NCI-H2107 (cell line): Measurements from ENCODE around the gene PDCD1LG2.
"Not testable (repeated sequence)": the region's sequence is repeated elsewhere in the genome, so short reads cannot be mapped to it uniquely, and the experiment has no call there.

Experiments used
- DNase-seq: peaks from one replicate; lab custom pipeline; 2025; lab: John Stamatoyannopoulos, UW

PDCD1LG2 gene

GRCh38 chr9:5566054-5566618 is 55.8 kb downstream of the PDCD1LG2 start:
- DNase-seq = no peak

GRCh38 chr9:5568868-5569267 is 58.5 kb downstream of the PDCD1LG2 start:
- no peak for DNase-seq

- no peak for DNase-seq
These were observed 59.1 kb downstream of the PDCD1LG2 start for GRCh38 chr9:5569409-5569808.

GRCh38 chr9:5569891-5570290 is 59.6 kb downstream of the PDCD1LG2 start:
- DNase-seq = no peak

GRCh38 chr9:5571629-5572232 is 61.4 kb downstream of the PDCD1LG2 start:
- no peak for DNase-seq

GRCh38 chr9:5574097-5574496 is 63.8 kb downstream of the PDCD1LG2 start:
- no peak for DNase-seq

- no peak for DNase-seq
These were observed 64.7 kb downstream of the PDCD1LG2 start for GRCh38 chr9:5575000-5575399.

- DNase-seq = no peak
These were observed 66.9 kb downstream of the PDCD1LG2 start for GRCh38 chr9:5577225-5577624.

- no peak for DNase-seq
These were observed 67.8 kb downstream of the PDCD1LG2 start for GRCh38 chr9:5578018-5578697.

- DNase-seq = no peak
These were observed 68.4 kb downstream of the PDCD1LG2 start for GRCh38 chr9:5578698-5579085.

- no peak for DNase-seq
These were observed 69.5 kb downstream of the PDCD1LG2 start for GRCh38 chr9:5579881-5580280.

- no peak for DNase-seq
These were observed 70.3 kb downstream of the PDCD1LG2 start for GRCh38 chr9:5580650-5581049.

- DNase-seq = not testable (repeated sequence)
These were observed 71.4 kb downstream of the PDCD1LG2 start for GRCh38 chr9:5581706-5582105.

GRCh38 chr9:5582835-5583195 is 72.5 kb downstream of the PDCD1LG2 start:
- no peak for DNase-seq

- DNase-seq = no peak
These were observed 76.1 kb downstream of the PDCD1LG2 start for GRCh38 chr9:5586391-5586802.

- no peak for DNase-seq
These were observed 76.7 kb downstream of the PDCD1LG2 start for GRCh38 chr9:5587024-5587423.

GRCh38 chr9:5592231-5592630 is 81.9 kb downstream of the PDCD1LG2 start:
- no peak for DNase-seq

GRCh38 chr9:5592904-5593303 is 82.6 kb downstream of the PDCD1LG2 start:
- no peak for DNase-seq

GRCh38 chr9:5593904-5594303 is 83.6 kb downstream of the PDCD1LG2 start:
- DNase-seq = no peak

GRCh38 chr9:5596173-5596572 is 85.8 kb downstream of the PDCD1LG2 start:
- DNase-seq = no peak

- DNase-seq = no peak
These were observed 98.2 kb downstream of the PDCD1LG2 start for GRCh38 chr9:5608298-5609225.

- DNase-seq = no peak
These were observed 98.9 kb downstream of the PDCD1LG2 start for GRCh38 chr9:5609226-5609596.

GRCh38 chr9:5610491-5610890 is 100.2 kb downstream of the PDCD1LG2 start:
- no peak for DNase-seq
